Activated naive CD4-positive, alpha-beta T cell treated with anti-CD3 and anti-CD28 coated beads, Interleukin-2, amount 50 U/mL, for 24 hours (primary cell): Measurements from ENCODE around the gene VAPA.
"Not testable (repeated sequence)": the region's sequence is repeated elsewhere in the genome, so short reads cannot be mapped to it uniquely, and the experiment has no call there.

ENCODE experiments used
- H3K27ac Mint-ChIP-seq: one replicate; pipeline ENCODE4 v1.8.0; 2021; ENCODE audit warnings: mild to moderate bottlenecking, mixed read lengths
- H3K27me3 Mint-ChIP-seq: one replicate; pipeline ENCODE4 v1.8.0; 2021; ENCODE audit warnings: mixed read lengths
- H3K36me3 Mint-ChIP-seq: one replicate; pipeline ENCODE4 v1.8.0; 2021; ENCODE audit warnings: mixed read lengths
- H3K4me1 Mint-ChIP-seq: one replicate; pipeline ENCODE4 v1.8.0; 2021; ENCODE audit warnings: mixed read lengths
- H3K4me3 Mint-ChIP-seq: one replicate; pipeline ENCODE4 v1.8.0; 2021; ENCODE audit warnings: mild to moderate bottlenecking, mixed read lengths
- H3K9me3 Mint-ChIP-seq: one replicate; pipeline ENCODE4 v1.8.0; 2021; ENCODE audit warnings: mixed read lengths

Gene VAPA

GRCh38 chr18:9878095-9878494, 35.7 kb upstream of the VAPA start:
- no peak overlapping the region for H3K4me3 Mint-ChIP-seq

GRCh38 chr18:9878783-9879242, 35.0 kb upstream of the VAPA start:
- Mint-ChIP-seq H3K4me3 (no peak overlapping the region), H3K36me3 (no peaks in the 10 kb centered on the region), H3K27ac (no peak overlapping the region), H3K4me1 (no peaks in the 10 kb centered on the region), H3K9me3 (no peaks in the 10 kb centered on the region), H3K27me3 (peaks cover 5% of the 10 kb centered on the region)

More at GRCh38 chr18:9878095-9878494, 35.7 kb upstream of the VAPA start:
- Mint-ChIP-seq H3K27me3 (peaks cover 5% of the 10 kb centered on the region), H3K36me3 (no peaks in the 10 kb centered on the region), H3K4me1 (no peaks in the 10 kb centered on the region), H3K9me3 (no peaks in the 10 kb centered on the region), H3K27ac (no peak overlapping the region)

- Mint-ChIP-seq H3K36me3 (no peaks in the 10 kb centered on the region), H3K4me1 (no peaks in the 10 kb centered on the region), H3K27ac (no peak overlapping the region), H3K27me3 (no peaks in the 10 kb centered on the region), H3K9me3 (no peaks in the 10 kb centered on the region), H3K4me3 (no peak overlapping the region)
Observed at GRCh38 chr18:9884090-9884489, 29.7 kb upstream of the VAPA start.

GRCh38 chr18:9884532-9885140, 29.2 kb upstream of the VAPA start:
- no peaks in the 10 kb centered on the region for H3K27me3 Mint-ChIP-seq
- H3K9me3 Mint-ChIP-seq: no peaks in the 10 kb centered on the region
- no peaks in the 10 kb centered on the region for H3K4me1 Mint-ChIP-seq
- no peaks in the 10 kb centered on the region for H3K36me3 Mint-ChIP-seq
- H3K27ac Mint-ChIP-seq: no peak overlapping the region
- H3K4me3 Mint-ChIP-seq: no peak overlapping the region

- H3K9me3 Mint-ChIP-seq: no peaks in the 10 kb centered on the region
- no peak within 1 kb of the TSS for H3K27ac Mint-ChIP-seq
- H3K4me1 Mint-ChIP-seq: no peaks in the 10 kb centered on the region
- no peaks in the 10 kb centered on the region for H3K27me3 Mint-ChIP-seq
- H3K36me3 Mint-ChIP-seq: no peaks in the 10 kb centered on the region
- no peak within 1 kb of the TSS for H3K4me3 Mint-ChIP-seq
Observed at GRCh38 chr18:9885170-9886004, 28.4 kb upstream of the VAPA start, which contains the start of gene TXNDC2. TXNDC2 (plus strand) TSS chr18:9885973; CDS start chr18:9886681, 708 bp downstream.

- Mint-ChIP-seq H3K27me3 (no peaks in the 10 kb centered on the region), H3K27ac (no peak overlapping the region), H3K9me3 (no peaks in the 10 kb centered on the region), H3K4me1 (no peaks in the 10 kb centered on the region), H3K36me3 (no peaks in the 10 kb centered on the region), H3K4me3 (no peak overlapping the region)
Observed at GRCh38 chr18:9886005-9886348, 27.8 kb upstream of the VAPA start.

- Mint-ChIP-seq H3K9me3 (no peaks in the 10 kb centered on the region), H3K36me3 (no peaks in the 10 kb centered on the region), H3K27me3 (no peaks in the 10 kb centered on the region), H3K4me1 (no peaks in the 10 kb centered on the region), H3K27ac (no peak overlapping the region), H3K4me3 (no peak overlapping the region)
Observed at GRCh38 chr18:9887992-9888391, 25.8 kb upstream of the VAPA start.

GRCh38 chr18:9890196-9890595, 23.6 kb upstream of the VAPA start:
- no peak overlapping the region for H3K4me3 Mint-ChIP-seq
- no peaks in the 10 kb centered on the region for H3K9me3 Mint-ChIP-seq
- H3K27ac Mint-ChIP-seq: no peak overlapping the region
- no peaks in the 10 kb centered on the region for H3K4me1 Mint-ChIP-seq
- H3K27me3 Mint-ChIP-seq: no peaks in the 10 kb centered on the region
- H3K36me3 Mint-ChIP-seq: no peaks in the 10 kb centered on the region

- Mint-ChIP-seq H3K36me3 (no peaks in the 10 kb centered on the region), H3K27me3 (no peaks in the 10 kb centered on the region), H3K4me1 (no peaks in the 10 kb centered on the region), H3K4me3 (no peak overlapping the region), H3K27ac (no peak overlapping the region), H3K9me3 (no peaks in the 10 kb centered on the region)
Observed at GRCh38 chr18:9890957-9891356, 22.9 kb upstream of the VAPA start.

- H3K4me3 Mint-ChIP-seq: not testable (repeated sequence)
Observed at GRCh38 chr18:9891515-9891914, 22.3 kb upstream of the VAPA start.

GRCh38 chr18:9894454-9895068, 19.3 kb upstream of the VAPA start:
- Mint-ChIP-seq H3K27me3 (no peaks in the 10 kb centered on the region), H3K27ac (no peak overlapping the region), H3K9me3 (no peaks in the 10 kb centered on the region), H3K4me1 (no peaks in the 10 kb centered on the region), H3K36me3 (no peaks in the 10 kb centered on the region), H3K4me3 (no peak overlapping the region)

More at GRCh38 chr18:9891515-9891914, 22.3 kb upstream of the VAPA start:
- not testable (repeated sequence) for H3K36me3 Mint-ChIP-seq, H3K9me3 Mint-ChIP-seq, H3K4me1 Mint-ChIP-seq, H3K27ac Mint-ChIP-seq, H3K27me3 Mint-ChIP-seq

- H3K27me3 Mint-ChIP-seq: no peaks in the 10 kb centered on the region
- H3K27ac Mint-ChIP-seq: no peak overlapping the region
- H3K4me1 Mint-ChIP-seq: no peaks in the 10 kb centered on the region
- no peaks in the 10 kb centered on the region for H3K36me3 Mint-ChIP-seq
- H3K9me3 Mint-ChIP-seq: no peaks in the 10 kb centered on the region
- H3K4me3 Mint-ChIP-seq: no peak overlapping the region
Observed at GRCh38 chr18:9897129-9897528, 16.7 kb upstream of the VAPA start.

- not testable (repeated sequence) for H3K27me3 Mint-ChIP-seq, H3K4me3 Mint-ChIP-seq, H3K9me3 Mint-ChIP-seq, H3K36me3 Mint-ChIP-seq, H3K27ac Mint-ChIP-seq, H3K4me1 Mint-ChIP-seq
Observed at GRCh38 chr18:9897787-9898291, 16.0 kb upstream of the VAPA start.

GRCh38 chr18:9898792-9899549, 14.8 kb upstream of the VAPA start:
- H3K27me3 Mint-ChIP-seq: no peaks in the 10 kb centered on the region
- no peaks in the 10 kb centered on the region for H3K4me1 Mint-ChIP-seq
- no peaks in the 10 kb centered on the region for H3K36me3 Mint-ChIP-seq
- no peak overlapping the region for H3K4me3 Mint-ChIP-seq
- no peaks in the 10 kb centered on the region for H3K9me3 Mint-ChIP-seq
- no peak overlapping the region for H3K27ac Mint-ChIP-seq

- not testable (repeated sequence) for H3K27me3 Mint-ChIP-seq
Observed at GRCh38 chr18:9899550-9899930, 14.3 kb upstream of the VAPA start.

More at GRCh38 chr18:9899550-9899930, 14.3 kb upstream of the VAPA start:
- not testable (repeated sequence) for H3K27ac Mint-ChIP-seq, H3K4me3 Mint-ChIP-seq, H3K9me3 Mint-ChIP-seq, H3K36me3 Mint-ChIP-seq, H3K4me1 Mint-ChIP-seq
